Germinal center (tissue), 1 donor: ENCODE results near the gene LAMA1.
"Not testable (repeated sequence)": the region's sequence is repeated elsewhere in the genome, so short reads cannot be mapped to it uniquely, and the experiment has no call there.

Source experiments
- DNase-seq: peaks from one replicate; pipeline ENCODE4 v3.0.0; 2012; ENCODE audit warnings: mixed read lengths, low spot score

Gene LAMA1, protein sequence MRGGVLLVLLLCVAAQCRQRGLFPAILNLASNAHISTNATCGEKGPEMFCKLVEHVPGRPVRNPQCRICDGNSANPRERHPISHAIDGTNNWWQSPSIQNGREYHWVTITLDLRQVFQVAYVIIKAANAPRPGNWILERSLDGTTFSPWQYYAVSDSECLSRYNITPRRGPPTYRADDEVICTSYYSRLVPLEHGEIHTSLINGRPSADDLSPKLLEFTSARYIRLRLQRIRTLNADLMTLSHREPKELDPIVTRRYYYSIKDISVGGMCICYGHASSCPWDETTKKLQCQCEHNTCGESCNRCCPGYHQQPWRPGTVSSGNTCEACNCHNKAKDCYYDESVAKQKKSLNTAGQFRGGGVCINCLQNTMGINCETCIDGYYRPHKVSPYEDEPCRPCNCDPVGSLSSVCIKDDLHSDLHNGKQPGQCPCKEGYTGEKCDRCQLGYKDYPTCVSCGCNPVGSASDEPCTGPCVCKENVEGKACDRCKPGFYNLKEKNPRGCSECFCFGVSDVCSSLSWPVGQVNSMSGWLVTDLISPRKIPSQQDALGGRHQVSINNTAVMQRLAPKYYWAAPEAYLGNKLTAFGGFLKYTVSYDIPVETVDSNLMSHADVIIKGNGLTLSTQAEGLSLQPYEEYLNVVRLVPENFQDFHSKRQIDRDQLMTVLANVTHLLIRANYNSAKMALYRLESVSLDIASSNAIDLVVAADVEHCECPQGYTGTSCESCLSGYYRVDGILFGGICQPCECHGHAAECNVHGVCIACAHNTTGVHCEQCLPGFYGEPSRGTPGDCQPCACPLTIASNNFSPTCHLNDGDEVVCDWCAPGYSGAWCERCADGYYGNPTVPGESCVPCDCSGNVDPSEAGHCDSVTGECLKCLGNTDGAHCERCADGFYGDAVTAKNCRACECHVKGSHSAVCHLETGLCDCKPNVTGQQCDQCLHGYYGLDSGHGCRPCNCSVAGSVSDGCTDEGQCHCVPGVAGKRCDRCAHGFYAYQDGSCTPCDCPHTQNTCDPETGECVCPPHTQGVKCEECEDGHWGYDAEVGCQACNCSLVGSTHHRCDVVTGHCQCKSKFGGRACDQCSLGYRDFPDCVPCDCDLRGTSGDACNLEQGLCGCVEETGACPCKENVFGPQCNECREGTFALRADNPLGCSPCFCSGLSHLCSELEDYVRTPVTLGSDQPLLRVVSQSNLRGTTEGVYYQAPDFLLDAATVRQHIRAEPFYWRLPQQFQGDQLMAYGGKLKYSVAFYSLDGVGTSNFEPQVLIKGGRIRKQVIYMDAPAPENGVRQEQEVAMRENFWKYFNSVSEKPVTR (N-terminal part only)

DNA sequence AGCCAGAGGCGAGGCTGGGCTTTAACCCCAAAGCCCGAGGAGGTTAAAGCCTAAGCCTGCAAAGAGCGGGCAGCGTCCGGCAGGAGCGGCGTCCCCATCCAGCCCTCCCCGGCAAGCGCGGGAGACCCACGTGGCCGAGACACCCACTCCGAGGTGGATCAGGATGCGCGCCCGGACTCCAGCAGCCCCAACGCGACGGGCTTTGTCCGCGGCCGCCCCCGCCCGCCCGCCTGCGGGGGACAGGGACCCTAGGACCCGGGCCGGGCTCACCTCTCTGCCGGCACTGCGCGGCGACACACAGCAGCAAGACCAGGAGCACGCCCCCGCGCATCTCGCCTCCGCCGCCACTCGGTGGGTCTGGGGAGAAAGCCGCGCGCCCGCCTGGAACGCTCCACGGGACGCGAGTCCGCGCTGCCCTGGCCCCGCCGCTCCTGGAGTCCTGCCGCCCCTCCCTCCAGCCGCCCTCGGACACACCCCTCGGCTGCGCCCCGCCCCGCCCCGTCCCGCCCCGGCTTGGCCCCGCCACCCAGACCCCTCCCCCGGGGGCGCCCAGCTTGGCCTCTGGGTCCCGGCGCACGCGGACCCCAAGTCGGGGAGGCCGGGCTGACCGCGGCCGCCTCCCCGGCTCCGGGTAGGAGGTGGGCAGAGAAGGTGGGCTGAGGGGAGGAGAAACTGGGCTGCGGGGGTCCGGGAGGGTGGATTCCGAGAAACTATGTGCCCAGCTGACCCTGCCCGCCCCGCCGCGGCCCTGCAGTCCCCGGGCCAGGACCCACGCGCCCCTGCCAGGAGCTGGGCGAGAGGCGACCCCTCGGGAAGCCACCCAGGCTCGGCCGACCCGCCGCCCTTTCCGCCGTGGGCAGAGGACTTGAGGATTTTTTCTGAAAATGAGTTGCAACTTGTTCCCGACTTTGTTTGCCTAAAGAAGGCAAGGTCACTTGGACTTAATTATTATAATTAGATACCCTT lies at the start of gene LAMA1:
Gene LAMA1 (minus strand): TSS at position 408 of the 966 bp plus-strand sequence. CDS start 77 bp downstream, at position 331.
- DNase-seq, result no peak

DNA sequence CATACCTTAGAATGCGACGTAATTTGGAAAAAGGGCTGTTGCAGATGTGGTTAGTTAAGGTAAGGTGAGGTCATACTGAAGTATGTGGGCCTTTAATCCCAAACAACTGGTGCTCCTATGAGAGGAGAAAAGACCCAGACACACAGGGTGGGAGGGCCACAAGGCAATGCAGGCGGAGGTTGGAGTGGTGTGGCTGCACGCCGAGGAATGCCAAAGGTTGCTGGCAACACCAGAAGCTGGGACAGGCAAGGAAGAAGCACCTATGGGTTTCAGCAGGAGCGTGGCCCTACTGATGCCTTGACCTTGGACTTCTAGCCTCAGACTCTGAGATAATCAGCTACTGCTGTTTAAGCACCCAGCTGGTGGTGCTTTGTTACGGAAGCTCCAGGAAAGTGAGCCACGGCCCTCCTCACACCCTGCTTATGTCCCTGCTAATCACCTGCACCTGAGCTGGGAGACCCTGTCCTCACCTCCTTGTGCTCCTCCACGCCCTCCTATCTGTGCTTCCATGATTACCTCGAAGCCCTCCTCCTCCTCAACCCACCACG lies 48.3 kb upstream of the LAMA1 start:
- no peak for DNase-seq

- DNase-seq, result no peak
These were observed 46.9 kb upstream of the LAMA1 start for GRCh38 chr18:7164323-7165004.

- no peak for DNase-seq
These were observed 40.6 kb upstream of the LAMA1 start for GRCh38 chr18:7158216-7158615.

GRCh38 chr18:7157760-7158159 lies 40.2 kb upstream of the LAMA1 start:
- no peak for DNase-seq

- DNase-seq, result no peak
These were observed 38.3 kb upstream of the LAMA1 start for GRCh38 chr18:7155887-7156286.

DNA sequence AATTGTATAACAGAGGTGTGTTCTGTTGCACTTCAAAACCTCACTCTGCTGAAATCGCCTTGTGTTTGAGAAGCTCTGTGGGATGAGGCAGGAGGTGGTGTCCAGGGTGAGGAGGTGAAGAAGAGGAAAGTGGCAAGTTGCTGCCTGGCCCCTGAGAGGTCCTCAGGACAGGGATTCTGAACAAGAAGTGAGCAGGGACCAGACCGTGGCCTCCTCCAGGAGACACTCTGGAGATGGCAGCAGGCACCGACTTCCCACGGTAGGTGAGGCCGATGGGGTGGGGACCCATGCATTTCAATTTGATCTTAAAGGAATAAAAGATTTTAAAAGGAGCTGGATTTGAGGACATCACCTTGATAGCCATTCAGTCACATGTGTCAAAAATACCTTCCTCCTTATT lies 37.5 kb upstream of the LAMA1 start:
- no peak for DNase-seq

DNA sequence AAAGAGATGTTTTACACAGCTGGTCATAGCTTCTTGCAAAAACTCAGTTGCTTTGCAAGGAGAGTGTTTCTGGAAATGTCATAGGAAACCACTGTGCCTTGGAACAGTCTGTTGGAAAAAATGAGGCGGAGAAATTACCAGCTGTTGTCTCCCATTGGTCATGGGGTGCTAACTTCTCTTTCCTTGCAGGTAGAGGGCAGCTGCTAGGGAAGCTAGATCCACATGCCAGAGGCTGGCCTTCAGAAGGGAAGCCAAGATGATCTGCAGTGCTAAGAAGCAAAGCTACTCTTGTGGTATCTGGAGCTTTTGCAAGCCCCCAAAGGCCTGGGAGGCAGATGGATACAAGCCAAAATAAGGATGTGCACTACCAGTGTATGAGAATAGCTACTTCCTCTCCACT lies 34.8 kb upstream of the LAMA1 start:
- no peak for DNase-seq

DNA sequence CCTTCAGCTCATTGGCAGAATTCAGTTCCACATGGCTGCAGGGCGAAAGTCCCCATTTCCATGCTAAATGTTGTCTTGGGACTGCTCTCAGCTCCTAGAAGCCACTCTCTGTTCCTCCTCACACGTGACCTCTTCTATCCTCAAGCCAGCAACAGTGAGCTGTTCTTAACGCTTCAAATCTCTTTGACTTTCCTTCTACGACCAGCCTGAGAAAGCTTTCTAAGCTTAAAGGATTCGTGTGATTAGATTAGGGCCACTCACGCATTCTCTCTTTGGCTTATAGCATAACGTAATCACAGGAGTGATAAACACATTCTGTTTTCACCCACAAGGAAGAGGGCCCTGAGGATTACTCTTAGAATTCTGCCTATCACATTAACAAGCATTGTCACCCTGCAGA lies 29.8 kb upstream of the LAMA1 start:
- DNase-seq, result no peak

DNA sequence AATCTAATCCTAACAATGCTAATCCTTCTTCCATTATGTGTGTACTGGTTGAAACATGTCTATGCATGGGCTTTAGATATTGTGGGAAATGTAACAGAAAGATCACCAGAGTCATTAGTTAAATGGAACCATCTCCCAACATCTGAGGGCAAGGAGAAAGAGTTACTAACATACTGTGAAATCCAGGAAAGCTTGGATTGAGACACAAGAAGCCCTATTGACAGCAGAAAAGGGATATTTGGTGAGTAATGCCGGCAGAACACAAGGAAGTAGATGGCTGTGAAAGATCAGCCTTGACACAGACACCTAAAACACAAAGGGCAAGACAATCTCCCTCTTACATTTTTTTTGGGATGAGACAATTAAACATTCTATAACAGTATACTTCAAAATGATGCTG lies 28.5 kb upstream of the LAMA1 start:
- DNase-seq, result no peak

DNA sequence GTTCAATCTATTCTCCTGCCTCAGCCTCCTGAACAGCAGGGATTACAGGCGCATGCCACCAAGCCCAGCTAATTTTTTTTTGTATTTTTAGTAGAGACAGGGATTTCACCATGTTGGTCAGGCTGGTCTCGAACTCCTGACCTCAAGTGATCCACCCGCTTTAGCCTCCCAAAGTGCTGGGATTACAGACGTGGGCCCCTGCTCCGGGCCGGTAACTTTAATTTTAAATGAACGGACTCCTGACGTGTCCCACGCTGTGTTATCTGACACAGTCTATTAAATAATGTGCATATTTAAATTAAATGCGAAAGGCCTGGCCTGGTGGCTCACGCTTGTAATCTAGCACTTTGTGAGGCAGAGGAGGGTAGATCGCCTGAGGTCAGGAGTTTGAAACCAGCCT lies 27.3 kb upstream of the LAMA1 start:
- DNase-seq, result not testable (repeated sequence)

GRCh38 chr18:7141287-7141686 lies 23.7 kb upstream of the LAMA1 start:
- no peak for DNase-seq

DNA sequence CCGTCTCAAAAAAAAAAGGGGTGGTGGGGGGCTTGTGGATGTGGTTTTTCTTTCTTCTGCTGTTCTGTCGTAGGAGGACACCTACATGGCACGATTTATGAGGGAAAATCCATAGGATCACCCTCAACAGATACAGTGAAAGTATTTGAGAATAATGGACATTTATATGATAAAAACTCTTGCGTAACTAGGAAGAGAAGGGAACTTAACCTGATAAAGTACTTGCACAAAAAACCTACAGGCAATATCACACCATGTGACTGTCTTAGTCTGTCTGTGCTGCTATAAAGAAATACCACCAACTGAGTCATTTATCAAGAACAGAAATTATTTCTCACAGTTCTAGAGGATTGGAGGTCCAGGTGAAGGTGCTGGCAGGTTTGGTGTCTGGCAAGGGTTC lies 21.8 kb upstream of the LAMA1 start:
- DNase-seq, result no peak

DNA sequence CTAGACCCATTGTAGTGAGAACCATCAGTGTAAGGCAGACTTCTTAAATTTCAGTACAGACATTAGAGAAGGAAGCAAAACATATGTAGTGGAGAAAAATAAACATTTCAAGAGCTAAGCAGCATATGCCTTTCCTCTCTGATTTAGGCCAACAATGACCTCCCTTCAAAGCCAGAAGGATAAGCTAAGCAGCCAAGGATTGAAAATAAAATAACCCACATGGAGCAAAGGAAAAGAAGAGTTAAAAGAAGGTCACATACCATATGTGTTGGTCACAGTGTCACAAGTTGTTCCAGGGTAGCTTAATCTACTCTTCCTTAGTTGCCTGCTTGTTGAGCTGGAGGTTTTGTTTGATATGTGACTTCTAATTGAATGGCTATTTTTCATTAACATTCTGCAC lies 15.6 kb upstream of the LAMA1 start:
- no peak for DNase-seq

- DNase-seq, result no peak
These were observed 15.0 kb upstream of the LAMA1 start for GRCh38 chr18:7132356-7133150.

- no peak for DNase-seq
These were observed 4.8 kb upstream of the LAMA1 start for GRCh38 chr18:7122376-7122775.

GRCh38 chr18:7116792-7117389 lies 706 bp downstream of the LAMA1 start:
- DNase-seq, result no peak

DNA sequence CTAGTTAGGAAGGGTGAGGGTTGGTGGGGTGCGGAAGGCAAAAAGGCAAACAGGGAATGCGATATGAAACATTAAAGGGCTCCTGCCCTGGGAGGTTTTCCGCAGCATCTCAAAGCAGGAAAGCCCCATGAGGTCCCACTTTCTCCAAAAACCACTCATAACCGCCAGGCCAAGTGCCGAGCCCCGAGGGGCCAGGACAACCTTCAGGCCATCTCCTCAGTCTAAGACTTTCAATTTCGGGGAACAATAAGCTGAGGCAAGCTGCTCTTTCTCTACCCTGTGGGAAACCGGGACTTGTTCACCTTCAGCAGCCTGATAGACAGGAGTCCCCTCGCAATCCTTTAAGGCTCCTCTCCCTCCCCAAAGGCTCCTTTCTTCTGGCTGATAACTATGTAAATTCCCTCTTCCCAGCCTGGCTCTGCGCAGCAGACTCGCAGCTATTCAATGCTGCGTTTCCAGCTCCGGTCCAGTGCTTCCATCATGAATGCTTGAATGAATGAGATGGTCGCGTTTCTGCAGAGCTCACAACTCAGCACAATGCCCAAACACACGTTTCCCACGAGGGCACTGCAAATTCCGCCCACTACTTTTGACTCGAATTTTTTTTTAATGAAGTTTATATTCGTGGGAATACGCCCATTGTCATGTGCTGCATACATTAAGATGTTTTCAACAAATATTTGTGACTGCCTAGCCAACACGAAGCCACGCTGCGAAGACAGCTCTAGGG lies 1.4 kb downstream of the LAMA1 start:
- no peak for DNase-seq
